HCT116 (cell line): ENCODE data around the gene PBX3. TPM values are rescaled to one million over a fixed set of nuclear protein-coding genes. Genes with fewer than 3 reads are reported as not detected.

ENCODE experiments used
- ATAC-seq: fragments of 200-7000 bp; cut with Tn5 transposase; 2 replicates; pipeline ENCODE4 v1.9.1; 2020; ENCODE audit warnings: mild to moderate bottlenecking, moderate library complexity
- BruUV-seq: library from RNA; stranded (reverse); fragments of 400-500 nt; replicated peaks from 2 replicates; lab custom pipeline; 2021; lab: Mats Ljungman, UMichigan
- CTCF ChIA-PET: fragments of 300-600 bp; sonication (Branson Sonifier 250); formaldehyde crosslinking; loops from one replicate; lab custom pipeline; 2021; ENCODE audit warnings: antibody characterized with exemption; lab: Charles Lee
- POLR2A ChIA-PET: fragments of 300-600, 350-600 bp; sonication (Branson Sonifier 250); formaldehyde crosslinking; loops from one replicate; lab custom pipeline; 2021; ENCODE audit warnings: antibody characterized with exemption; lab: Charles Lee
- RAD21 ChIA-PET, 2 experiments: fragments of 300-600 bp; sonication (Branson Sonifier 250); formaldehyde crosslinking; loops; one replicate each; lab custom pipeline; 2023; ENCODE audit warnings: low total read pairs in 2 of 2; ENCODE audit not compliant: uncharacterized antibody in 2 of 2, unreplicated experiment in 2 of 2, low non-redundant PET in 1 of 2; lab: Charles Lee
- DNase-seq: peaks from one replicate; pipeline ENCODE4 v3.0.0-alpha.2; 2010; ENCODE audit warnings: low read depth, low spot score
- H2AFZ ChIP-seq: fragments of 200-600 bp; shearing (Covaris generic), sonication (generic); 2 replicates; pipeline ENCODE4 v1.6.1; 2017; ENCODE audit warnings: low read depth, mixed run types, mixed read lengths, antibody characterized with exemption, low read length; ENCODE audit not compliant: poor library complexity, severe bottlenecking
- H3K27ac ChIP-seq: 2 replicates; pipeline ENCODE4 v1.5.1; 2012; ENCODE audit warnings: low read depth, low read length
- H3K27me3 ChIP-seq: fragments of 200-600 bp; sonication (generic); 2 replicates; pipeline ENCODE4 v1.6.1; 2016; ENCODE audit warnings: mixed run types, low read length, mixed read lengths; ENCODE audit not compliant: insufficient read depth
- H3K36me3 ChIP-seq, 2 experiments: fragments of 200-500 bp in 1 of 2; fragments of 200-600 bp in 1 of 2; sonication (Bioruptor generic) in 1 of 2; sonication (generic) in 1 of 2; 2 replicates each; pipeline versions ENCODE4 v1.5.1 to v1.6.1; 2014 to 2016; ENCODE audit warnings: low read length in 2 of 2, inconsistent platforms in 1 of 2, mixed read lengths in 1 of 2, mixed run types in 1 of 2; ENCODE audit not compliant: insufficient read depth in 2 of 2, control insufficient read depth in 1 of 2
- H3K4me1 ChIP-seq, 2 experiments: fragments of 200-600 bp in 1 of 2; sonication (generic) in 1 of 2; 2 replicates each; pipeline versions ENCODE4 v1.5.1 to v1.6.1; 2012 to 2017; ENCODE audit warnings: low read length in 2 of 2, inconsistent platforms in 1 of 2, mild to moderate bottlenecking in 1 of 2, mixed read lengths in 1 of 2, mixed run types in 1 of 2, moderate library complexity in 1 of 2; ENCODE audit not compliant: insufficient read depth in 2 of 2, control insufficient read depth in 1 of 2
- H3K4me2 ChIP-seq: fragments of 200-600 bp; sonication (generic); 2 replicates; pipeline ENCODE4 v1.6.1; 2017; ENCODE audit warnings: mixed run types, low read length, mixed read lengths
- H3K4me3 ChIP-seq, 2 experiments: fragments of 200-600 bp in 1 of 2; sonication (generic) in 1 of 2; replicated peaks in 1 of 2; 2 replicates each; pipeline ENCODE4 v1.5.1; 2011 to 2016; ENCODE audit warnings: low read length in 2 of 2, control low read depth in 1 of 2, low read depth in 1 of 2, mild to moderate bottlenecking in 1 of 2, mixed read lengths in 1 of 2, mixed run types in 1 of 2
- H3K79me2 ChIP-seq: fragments of 200-600 bp; sonication (generic); 2 replicates; pipeline ENCODE4 v1.6.1; 2017; ENCODE audit warnings: mild to moderate bottlenecking, mixed run types, low read length, moderate library complexity, mixed read lengths; ENCODE audit not compliant: insufficient read depth
- H3K9ac ChIP-seq: fragments of 200-600 bp; sonication (generic); 2 replicates; pipeline ENCODE4 v1.6.1; 2016; ENCODE audit warnings: low read length, mixed read lengths
- H3K9me2 ChIP-seq: fragments of 200-600 bp; sonication (generic), shearing (Covaris generic); 2 replicates; pipeline ENCODE4 v1.6.1; 2017; ENCODE audit warnings: mixed run types, mild to moderate bottlenecking, moderate library complexity; ENCODE audit not compliant: insufficient read depth
- H3K9me3 ChIP-seq, 2 experiments: fragments of 200-500 bp in 1 of 2; fragments of 200-600 bp in 1 of 2; sonication (Bioruptor generic) in 1 of 2; sonication (generic) in 1 of 2; 2 replicates each; pipeline ENCODE4 v1.6.1; 2014 to 2017; ENCODE audit warnings: low read length in 2 of 2, mixed read lengths in 2 of 2, inconsistent platforms in 1 of 2, low read depth in 1 of 2, mild to moderate bottlenecking in 1 of 2, mixed run types in 1 of 2, moderate library complexity in 1 of 2; ENCODE audit not compliant: control insufficient read depth in 1 of 2, insufficient read depth in 1 of 2
- H4K20me1 ChIP-seq: fragments of 200-600 bp; sonication (generic), shearing (Covaris generic); 2 replicates; pipeline ENCODE4 v1.6.1; 2017; ENCODE audit warnings: mixed run types, mild to moderate bottlenecking, moderate library complexity; ENCODE audit not compliant: insufficient read depth
- CEBPB ChIP-seq: IDR thresholded peaks from 2 replicates; pipeline ENCODE4 v1.6.1; 2012; ENCODE audit warnings: low read depth
- EGR1 ChIP-seq: IDR thresholded peaks from 2 replicates; pipeline ENCODE4 v1.6.1; 2012; ENCODE audit warnings: low read depth
- ELF1 ChIP-seq: IDR thresholded peaks from 2 replicates; pipeline ENCODE4 v1.6.1; 2012; ENCODE audit warnings: low read depth, borderline replicate concordance
- EZH2phosphoT487 ChIP-seq: fragments of 200-600 bp; IDR thresholded peaks from 2 replicates; pipeline ENCODE4 v1.6.1; 2018; ENCODE audit warnings: antibody characterized with exemption, borderline replicate concordance
- JUND ChIP-seq: IDR thresholded peaks from 2 replicates; pipeline ENCODE4 v1.6.1; 2012
- RAD21 ChIP-seq: IDR thresholded peaks from 2 replicates; pipeline ENCODE4 v1.6.1; 2012; ENCODE audit warnings: low read depth, mild to moderate bottlenecking
- SP1 ChIP-seq: IDR thresholded peaks from 2 replicates; pipeline ENCODE4 v1.6.1; 2012; ENCODE audit warnings: low read depth
- SRF ChIP-seq: IDR thresholded peaks from 2 replicates; pipeline ENCODE4 v1.6.1; 2012; ENCODE audit warnings: low read depth
- TCF7L2 ChIP-seq: IDR thresholded peaks from 2 replicates; pipeline ENCODE4 v1.7.0; 2011; ENCODE audit warnings: borderline replicate concordance, inconsistent platforms; ENCODE audit not compliant: insufficient read depth, insufficient read length; ENCODE audit errors: extremely low read depth
- YY1 ChIP-seq: IDR thresholded peaks from 2 replicates; pipeline ENCODE4 v1.6.1; 2011; ENCODE audit warnings: low read length, low read depth, moderate library complexity, mild to moderate bottlenecking; ENCODE audit not compliant: insufficient replicate concordance; ENCODE audit errors: extremely low read depth
- ZFX ChIP-seq: fragments of 450-650 bp; IDR thresholded peaks from 2 replicates; pipeline ENCODE4 v1.6.1; 2017
- ZNF274 ChIP-seq: fragments of 200-500 bp; sonication (Bioruptor generic); IDR thresholded peaks from 2 replicates; pipeline ENCODE4 v1.6.1; 2014; ENCODE audit warnings: mild to moderate bottlenecking, low read depth, low read length, inconsistent platforms
- intact Hi-C: fragments of 100-400 bp; cut with micrococcal nuclease; formaldehyde crosslinking; loops from 2 replicates; pipeline ENCODE4 v1.10.0; 2022
- total RNA-seq: library from RNA; stranded (reverse); gene quantifications from one replicate; pipeline ENCODE4 v1.2.1, GENCODE V29; 2021; ENCODE audit not compliant: unreplicated experiment
- TF ChIP-seq, protein P1 (sequence below): IDR thresholded peaks from 2 replicates; pipeline ENCODE4 v1.6.1; 2012
- TF ChIP-seq, protein P2 (sequence below), 3 experiments: fragments of 200-600 bp in 1 of 3; sonication (generic) in 1 of 3; IDR thresholded peaks in 2 of 3; conservative IDR thresholded peaks in 1 of 3; 2 replicates each; pipeline ENCODE4 v1.5.1; 2012 to 2017; ENCODE audit warnings: low read depth in 2 of 3, low read length in 2 of 3, antibody characterized with exemption in 1 of 3, borderline replicate concordance in 1 of 3, control low read depth in 1 of 3, mild to moderate bottlenecking in 1 of 3, mixed read lengths in 1 of 3, mixed run types in 1 of 3, moderate library complexity in 1 of 3; ENCODE audit not compliant: insufficient read depth in 1 of 3

The PBX3 gene
- total RNA-seq, 1 experiment from 2014 or later, result 13.5 TPM

DNA sequence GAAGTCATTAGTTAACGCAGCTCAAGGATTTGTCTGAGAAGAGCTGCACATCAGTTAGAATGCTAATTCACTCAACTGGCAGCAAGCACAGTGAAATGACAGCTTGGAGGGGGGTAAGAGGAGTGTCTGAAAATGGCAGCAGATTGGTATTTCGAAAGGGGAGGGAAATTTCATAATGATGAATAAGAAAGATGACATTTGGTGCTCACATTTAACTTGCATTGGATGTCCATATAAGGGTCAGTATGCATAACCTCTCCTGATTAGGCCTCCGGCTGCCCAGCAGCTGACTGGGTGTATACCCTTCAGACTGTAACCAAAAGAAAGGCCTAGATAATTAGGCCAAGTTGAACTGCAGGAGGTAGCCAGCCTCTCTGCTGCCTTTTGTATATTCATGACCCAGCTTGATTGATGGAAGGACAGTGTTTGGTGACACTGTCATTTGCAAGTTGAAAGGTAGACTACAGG is 131.0 kb downstream of the PBX3 start (continued):
- TF ChIP-seq CEBPB, result no peak
- no peak for TF ChIP-seq ZNF274
- no peak for TF ChIP-seq ZFX
- no peak for TF ChIP-seq YY1
- no peak for TF ChIP-seq SP1

DNA sequence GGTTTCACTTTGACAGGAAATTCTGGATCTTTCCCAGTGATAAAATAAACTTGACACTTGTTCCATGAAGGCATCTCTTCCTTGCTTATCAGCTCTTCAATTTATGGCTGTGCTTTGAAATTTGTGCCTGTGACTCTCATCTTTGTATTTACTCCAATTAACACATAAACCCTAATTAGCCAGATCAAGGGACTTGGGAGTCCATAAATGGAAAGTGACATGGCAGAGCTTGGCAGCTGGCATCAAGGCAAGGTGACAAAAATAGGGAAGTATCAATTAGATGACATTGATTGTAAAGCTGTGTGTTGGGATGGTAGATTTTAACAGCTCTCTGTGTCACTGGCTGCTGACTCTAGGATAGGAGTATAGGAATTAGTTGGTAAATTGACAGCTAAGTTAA is 133.9 kb downstream of the PBX3 start:
- ATAC-seq (no peak), DNase-seq (no peak)
- intact Hi-C loops, result no loop called here
- H3K27me3 ChIP-seq, result no peaks in the 10 kb centered on the region
- TF ChIP-seq SRF, result no peak
- TF ChIP-seq ELF1, result no peak
- no peak for TF ChIP-seq JUND
- TF ChIP-seq RAD21, result no peak
- TF ChIP-seq EGR1, result no peak
- TF ChIP-seq, protein P1, sequence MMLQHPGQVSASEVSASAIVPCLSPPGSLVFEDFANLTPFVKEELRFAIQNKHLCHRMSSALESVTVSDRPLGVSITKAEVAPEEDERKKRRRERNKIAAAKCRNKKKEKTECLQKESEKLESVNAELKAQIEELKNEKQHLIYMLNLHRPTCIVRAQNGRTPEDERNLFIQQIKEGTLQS, result no peak
- no peak for TF ChIP-seq EZH2phosphoT487
- no peak for TF ChIP-seq TCF7L2
- TF ChIP-seq, protein P2, sequence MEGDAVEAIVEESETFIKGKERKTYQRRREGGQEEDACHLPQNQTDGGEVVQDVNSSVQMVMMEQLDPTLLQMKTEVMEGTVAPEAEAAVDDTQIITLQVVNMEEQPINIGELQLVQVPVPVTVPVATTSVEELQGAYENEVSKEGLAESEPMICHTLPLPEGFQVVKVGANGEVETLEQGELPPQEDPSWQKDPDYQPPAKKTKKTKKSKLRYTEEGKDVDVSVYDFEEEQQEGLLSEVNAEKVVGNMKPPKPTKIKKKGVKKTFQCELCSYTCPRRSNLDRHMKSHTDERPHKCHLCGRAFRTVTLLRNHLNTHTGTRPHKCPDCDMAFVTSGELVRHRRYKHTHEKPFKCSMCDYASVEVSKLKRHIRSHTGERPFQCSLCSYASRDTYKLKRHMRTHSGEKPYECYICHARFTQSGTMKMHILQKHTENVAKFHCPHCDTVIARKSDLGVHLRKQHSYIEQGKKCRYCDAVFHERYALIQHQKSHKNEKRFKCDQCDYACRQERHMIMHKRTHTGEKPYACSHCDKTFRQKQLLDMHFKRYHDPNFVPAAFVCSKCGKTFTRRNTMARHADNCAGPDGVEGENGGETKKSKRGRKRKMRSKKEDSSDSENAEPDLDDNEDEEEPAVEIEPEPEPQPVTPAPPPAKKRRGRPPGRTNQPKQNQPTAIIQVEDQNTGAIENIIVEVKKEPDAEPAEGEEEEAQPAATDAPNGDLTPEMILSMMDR (IDR thresholded peaks at IDR 0.05 in 2 of 3, conservative IDR thresholded peaks at IDR 0.05 in 1 of 3; ENCODE audit: borderline replicate concordance in 1 of 3, insufficient read depth in 1 of 3, low read depth in 2 of 3, low read length in 2 of 3), result no peak
- ChIA-PET POLR2A (no interaction called here), CTCF (no interaction called here), RAD21 (no interaction called here)
- H3K79me2 ChIP-seq, result no peaks in the 10 kb centered on the region
- no peaks in the 10 kb centered on the region for H3K9me3 ChIP-seq
- H3K36me3 ChIP-seq, result no peaks in the 10 kb centered on the region
- H3K9me2 ChIP-seq, result no peaks in the 10 kb centered on the region
- H2AFZ ChIP-seq, result no peak overlapping the region
- H3K27ac ChIP-seq, result no peak overlapping the region
- H3K4me2 ChIP-seq, result no peak overlapping the region
- no peaks in the 10 kb centered on the region for H4K20me1 ChIP-seq
- BruUV-seq, result no TSS peak
- H3K4me1 ChIP-seq, result no peaks in the 10 kb centered on the region
- H3K9ac ChIP-seq, result no peak overlapping the region
- no peak overlapping the region for H3K4me3 ChIP-seq
